ENCODE results near the gene OR2V2.

Gene OR2V2

GRCh38 chr5:181170237-181170825, 22.9 kb downstream of the OR2V2 start:
- POLR2A ChIA-PET = no interaction called here
- no peak for DNase-seq (ENCODE audit: low read depth, low spot score)

DNA sequence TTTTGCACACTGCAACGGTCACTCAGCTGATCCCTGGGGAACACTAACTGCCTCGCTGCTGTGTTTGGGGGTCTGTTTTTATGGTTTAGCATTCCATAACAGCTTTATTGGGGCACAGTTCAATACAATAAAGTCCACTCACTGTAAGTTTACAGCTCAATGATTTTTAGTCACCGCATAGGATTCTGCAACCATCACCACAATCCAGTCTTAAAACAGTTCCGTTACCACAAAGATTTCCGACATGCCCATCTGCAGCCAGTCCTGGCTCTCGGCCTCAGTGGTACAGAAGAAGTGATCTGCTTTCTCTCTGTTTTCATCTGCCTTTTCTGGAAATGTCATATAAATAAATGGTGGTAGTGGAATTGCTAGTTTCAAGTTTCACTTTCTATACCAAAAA, 23.6 kb downstream of the OR2V2 start:
- POLR2A ChIA-PET = no interaction called here
- no peak overlapping the region for H3K4me3 ChIP-seq (ENCODE audit: low read depth, low read length)

More at GRCh38 chr5:181170237-181170825, 22.9 kb downstream of the OR2V2 start:
- TF ChIP-seq, protein P1, sequence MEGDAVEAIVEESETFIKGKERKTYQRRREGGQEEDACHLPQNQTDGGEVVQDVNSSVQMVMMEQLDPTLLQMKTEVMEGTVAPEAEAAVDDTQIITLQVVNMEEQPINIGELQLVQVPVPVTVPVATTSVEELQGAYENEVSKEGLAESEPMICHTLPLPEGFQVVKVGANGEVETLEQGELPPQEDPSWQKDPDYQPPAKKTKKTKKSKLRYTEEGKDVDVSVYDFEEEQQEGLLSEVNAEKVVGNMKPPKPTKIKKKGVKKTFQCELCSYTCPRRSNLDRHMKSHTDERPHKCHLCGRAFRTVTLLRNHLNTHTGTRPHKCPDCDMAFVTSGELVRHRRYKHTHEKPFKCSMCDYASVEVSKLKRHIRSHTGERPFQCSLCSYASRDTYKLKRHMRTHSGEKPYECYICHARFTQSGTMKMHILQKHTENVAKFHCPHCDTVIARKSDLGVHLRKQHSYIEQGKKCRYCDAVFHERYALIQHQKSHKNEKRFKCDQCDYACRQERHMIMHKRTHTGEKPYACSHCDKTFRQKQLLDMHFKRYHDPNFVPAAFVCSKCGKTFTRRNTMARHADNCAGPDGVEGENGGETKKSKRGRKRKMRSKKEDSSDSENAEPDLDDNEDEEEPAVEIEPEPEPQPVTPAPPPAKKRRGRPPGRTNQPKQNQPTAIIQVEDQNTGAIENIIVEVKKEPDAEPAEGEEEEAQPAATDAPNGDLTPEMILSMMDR (IDR thresholded peaks at IDR 0.05; ENCODE audit: insufficient read depth, low read length, missing control alignments) = no peak
- CTCF ChIA-PET = interaction anchor here (0.8 to 2.3 kb wide), 2 partner anchors 14 to 15 kb away, joined by 3 to 11 read pairs; no protein-coding TSS in a partner anchor
- H3K4me3 ChIP-seq (ENCODE audit: low read depth, low read length) = peak overlapping the region; percentile 43

DNA sequence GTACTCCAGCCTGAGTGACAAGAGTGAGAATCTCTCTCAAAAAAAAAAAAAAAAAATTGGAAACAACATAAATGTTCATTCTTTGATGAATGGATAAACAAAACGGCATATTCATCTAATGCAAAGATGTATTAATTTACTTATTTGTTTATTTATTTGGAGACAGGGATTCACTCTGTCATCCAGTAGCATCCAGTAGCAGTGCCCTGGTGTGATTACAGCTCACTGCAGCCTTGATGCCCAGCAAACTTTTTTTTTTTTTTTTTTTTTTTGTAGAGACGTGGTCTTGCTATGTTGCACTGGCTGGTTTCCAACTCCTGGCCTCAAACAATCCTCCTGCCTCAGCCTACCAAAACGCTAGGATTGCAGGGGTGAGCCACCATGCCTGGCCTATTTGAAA, 24.4 kb downstream of the OR2V2 start:
- CTCF ChIA-PET = interaction anchor here (1.2 to 2.6 kb wide), 4 partner anchors 11 to 389 kb away, joined by 3 to 19 read pairs (median 4); no protein-coding TSS in a partner anchor
- POLR2A ChIA-PET = no interaction called here
- TF ChIP-seq, protein P1 (IDR thresholded peaks at IDR 0.05; ENCODE audit: insufficient read depth, low read length, missing control alignments) = no peak
- H3K4me3 ChIP-seq (ENCODE audit: low read depth, low read length) = no peak overlapping the region
- no peak for DNase-seq (ENCODE audit: low read depth, low spot score)

More for the DNA sequence above, 23.6 kb downstream of the OR2V2 start:
- TF ChIP-seq, protein P1 (IDR thresholded peaks at IDR 0.05; ENCODE audit: insufficient read depth, low read length, missing control alignments) = no peak
- DNase-seq (ENCODE audit: low read depth, low spot score) = no peak
- CTCF ChIA-PET = interaction anchor here (0.8 kb wide), 1 partner anchor 14 kb away, joined by 3 read pairs; no protein-coding TSS in a partner anchor

GRCh38 chr5:181173027-181173419, 25.6 kb downstream of the OR2V2 start:
- H3K4me3 ChIP-seq (ENCODE audit: low read depth, low read length) = peak overlapping the region; percentile 23
- POLR2A ChIA-PET = interaction anchor here (0.9 kb wide), 1 partner anchor 50 kb away, joined by 3 read pairs; the partner anchor contains the start of gene TRIM41
- TF ChIP-seq, protein P1 (IDR thresholded peaks at IDR 0.05; ENCODE audit: insufficient read depth, low read length, missing control alignments) = no peak
- CTCF ChIA-PET = interaction anchor here (1.2 to 2.6 kb wide), 4 partner anchors 9 to 390 kb away, joined by 3 to 19 read pairs (median 4); no protein-coding TSS in a partner anchor
- DNase-seq (ENCODE audit: low read depth, low spot score) = no peak

DNA sequence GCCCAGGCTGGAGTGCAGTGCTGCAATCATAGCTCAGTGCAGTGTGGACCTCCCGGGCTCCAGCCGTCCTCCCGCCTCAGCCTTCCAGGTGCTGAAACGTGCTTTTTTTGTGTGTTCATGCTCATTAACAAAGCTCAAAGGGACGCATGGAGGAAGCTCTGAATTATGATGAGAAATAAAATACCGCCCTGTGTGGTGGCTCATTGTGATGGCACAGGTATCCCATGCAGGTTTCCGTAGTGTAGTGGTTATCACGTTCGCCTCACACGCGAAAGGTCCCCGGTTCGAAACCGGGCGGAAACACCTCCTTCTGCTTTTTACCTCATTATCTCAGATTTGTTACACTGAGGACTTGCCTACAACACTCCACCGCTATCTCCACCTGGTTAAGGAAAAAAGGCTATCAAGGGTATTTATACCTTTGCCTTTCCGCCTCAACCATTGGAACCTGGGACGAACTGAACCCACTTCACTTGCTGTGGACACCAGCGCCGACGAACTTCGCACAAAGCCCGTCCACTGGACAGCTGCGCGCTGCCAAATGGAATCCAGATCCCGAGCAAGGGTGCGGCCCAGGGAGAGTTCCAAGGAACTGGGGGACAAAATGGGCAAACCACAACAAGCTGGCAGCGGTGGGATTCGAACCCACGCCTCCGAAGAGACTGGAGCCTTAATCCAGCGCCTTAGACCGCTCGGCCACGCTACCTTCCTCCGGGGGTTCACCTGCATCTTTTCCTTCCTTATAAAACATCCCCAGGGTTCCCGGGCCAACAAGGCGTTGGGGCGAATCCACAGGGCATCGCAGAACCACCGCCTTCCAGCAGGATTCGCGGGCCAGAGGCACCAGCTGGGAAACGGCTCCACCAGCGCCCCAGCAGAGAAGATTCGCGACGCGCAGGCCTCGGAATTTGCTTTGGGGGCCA, 26.3 kb downstream of the OR2V2 start:
- ChIA-PET POLR2A (no interaction called here), CTCF (interaction anchor here (1.7 to 2.6 kb wide), 3 partner anchors 9 to 18 kb away, joined by 5 to 19 read pairs (median 5); no protein-coding TSS in a partner anchor)
- DNase-seq (ENCODE audit: low read depth, low spot score) = no peak
- TF ChIP-seq, protein P1 (IDR thresholded peaks at IDR 0.05; ENCODE audit: insufficient read depth, low read length, missing control alignments) = no peak
- peak overlapping the region; percentile 23 for H3K4me3 ChIP-seq (ENCODE audit: low read depth, low read length)
